Right lobe of liver (tissue), 4 donors: ENCODE measurements around the gene NXPH2.

Experiments used
- CTCF ChIP-seq, 4 donors: fragments of 200-600 bp in 3 of 4; fragments of 450-650 bp in 1 of 4; IDR thresholded peaks; one replicate each; pipeline versions ENCODE4 v1.5.1 to v1.8.0; 2016 to 2022; ENCODE audit warnings: antibody characterized with exemption in 4 of 4, mild to moderate bottlenecking in 2 of 4
- POLR2A ChIP-seq: fragments of 450-650 bp; IDR thresholded peaks from one replicate; pipeline ENCODE4 v1.6.1; 2017; ENCODE audit warnings: antibody characterized with exemption, mild to moderate bottlenecking
- donor health status: DM: no; HTN: no; CAD: no.
- donor health status: DM: no; HTN: no; CAD: no.
- donor health status: DM: no; HTN: yes; CAD: no.

DNA sequence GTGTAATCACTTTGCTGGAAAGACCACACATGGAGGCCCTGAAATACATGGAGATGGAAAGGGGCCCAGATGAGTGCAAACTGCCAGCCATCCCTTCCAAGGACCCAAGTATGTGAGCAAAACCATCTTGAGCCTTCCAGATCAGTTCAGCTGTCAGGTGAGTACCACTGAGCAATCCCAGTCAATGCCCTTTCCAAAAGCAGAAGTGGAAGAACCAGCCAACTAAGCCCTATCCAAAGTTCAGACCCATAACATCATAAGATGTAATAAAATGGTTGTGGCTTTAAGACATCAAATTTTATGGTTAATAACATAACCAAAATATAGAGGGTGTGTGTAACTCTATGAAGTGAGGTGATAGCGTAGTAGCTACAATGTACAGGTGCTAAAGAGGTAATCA lies 88.5 kb downstream of the NXPH2 start:
- TF ChIP-seq POLR2A (no peak), CTCF (IDR thresholded peaks at IDR 0.05) (no peak)
